Measurements from ENCODE around the gene DIAPH3. TPM values are rescaled to one million over a fixed set of nuclear protein-coding genes. Genes with fewer than 3 reads are reported as not detected.

DIAPH3 gene
- total RNA-seq, 1 donor from 2014 or later: 4.8 TPM

DNA sequence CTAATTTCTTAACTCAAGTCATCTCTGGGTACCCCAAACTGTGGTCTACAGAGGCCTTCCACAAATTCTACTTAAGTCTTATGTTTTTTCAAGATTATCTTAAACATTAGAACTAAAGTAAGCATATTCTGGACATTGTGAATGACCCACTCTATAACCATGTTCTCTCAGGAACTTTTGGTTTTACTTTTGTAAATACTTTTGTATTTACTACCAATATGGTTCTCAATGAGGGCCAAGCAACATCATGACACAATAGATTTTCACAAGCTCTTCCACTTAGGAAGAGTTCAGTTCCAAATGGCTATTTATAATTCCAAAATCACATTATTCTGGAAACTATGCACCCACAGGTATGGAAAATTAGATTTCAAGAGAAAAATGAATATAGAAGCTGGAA lies 10.8 kb downstream of the DIAPH3 start:
- DNase-seq (ENCODE audit: low spot score): no peak

DNA sequence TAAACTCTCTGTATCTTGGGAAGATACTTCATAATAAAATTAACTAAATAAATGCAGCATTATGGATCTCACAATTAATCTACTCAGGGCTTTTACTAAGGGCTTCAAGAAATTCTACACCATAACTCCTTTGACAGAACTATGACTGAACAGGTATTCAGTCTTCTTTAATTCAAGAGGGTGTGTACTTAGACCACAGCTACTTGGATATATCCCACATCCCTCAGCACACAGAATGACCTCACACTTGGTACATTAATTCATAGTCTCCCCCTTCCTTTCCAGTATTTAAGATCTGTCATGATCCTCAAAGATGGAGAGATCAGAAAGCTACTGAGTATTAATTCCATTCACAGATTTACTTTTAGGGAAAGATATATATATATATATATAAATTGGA lies 11.6 kb downstream of the DIAPH3 start:
- DNase-seq (ENCODE audit: low spot score): no peak

DNA sequence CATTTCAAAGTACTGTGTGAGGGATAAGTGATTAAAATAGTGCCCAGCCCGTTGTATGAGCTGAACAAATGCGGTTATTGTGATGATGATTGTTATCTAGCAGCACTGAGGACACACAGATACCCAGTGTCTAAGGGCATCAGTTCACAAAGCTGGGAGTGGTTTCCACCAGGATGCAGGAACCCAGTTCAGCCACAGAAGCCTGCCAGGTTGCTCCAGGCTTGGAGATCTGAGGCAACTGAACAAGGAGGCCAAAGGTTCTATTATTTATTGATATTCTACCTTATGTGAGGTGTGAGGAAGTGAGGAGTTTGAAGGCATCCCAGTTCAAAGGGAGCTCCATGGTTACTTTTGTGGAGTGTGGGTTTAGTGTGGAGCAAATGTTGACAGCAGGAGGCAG lies 13.2 kb downstream of the DIAPH3 start:
- no peak for DNase-seq (ENCODE audit: low spot score)

DNA sequence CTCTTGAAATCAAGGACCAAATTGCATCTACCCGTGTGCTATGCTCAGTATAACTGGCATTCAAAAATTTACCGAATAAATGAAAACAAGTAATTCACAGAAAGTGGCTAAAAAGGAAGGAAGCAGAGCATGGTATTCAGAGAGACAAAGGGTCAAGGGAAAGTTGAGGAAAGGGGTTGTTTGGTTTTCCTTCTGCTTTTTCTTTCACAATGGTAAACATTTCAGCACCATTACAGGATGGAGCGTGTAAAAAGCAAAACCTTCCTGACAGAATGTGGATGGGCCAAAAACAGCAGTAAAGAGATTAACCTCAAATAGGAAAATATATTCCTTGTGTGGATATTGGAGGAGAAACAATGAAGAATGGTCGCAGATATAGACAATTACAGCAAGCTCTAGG lies 14.8 kb downstream of the DIAPH3 start:
- no peak for DNase-seq (ENCODE audit: low spot score)

DNA sequence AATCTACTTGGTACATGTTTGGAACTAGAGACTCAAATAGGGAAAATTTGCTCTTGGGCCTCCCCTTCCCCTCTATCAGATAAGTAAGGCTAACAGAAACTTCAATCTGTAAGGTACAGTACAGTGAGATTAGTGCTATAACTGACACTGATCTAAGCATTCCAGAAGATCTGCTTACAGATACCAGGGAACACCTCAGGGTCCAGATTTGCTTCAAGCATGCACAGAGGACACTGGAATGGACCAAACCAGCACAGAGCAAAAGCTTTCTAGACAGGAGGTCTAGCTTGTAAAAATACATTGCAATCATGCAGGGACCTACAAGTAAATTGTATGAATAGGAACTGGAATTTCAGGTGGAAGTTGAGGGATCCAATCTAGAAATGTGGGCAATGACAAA lies 16.4 kb downstream of the DIAPH3 start:
- DNase-seq (ENCODE audit: low spot score): no peak

DNA sequence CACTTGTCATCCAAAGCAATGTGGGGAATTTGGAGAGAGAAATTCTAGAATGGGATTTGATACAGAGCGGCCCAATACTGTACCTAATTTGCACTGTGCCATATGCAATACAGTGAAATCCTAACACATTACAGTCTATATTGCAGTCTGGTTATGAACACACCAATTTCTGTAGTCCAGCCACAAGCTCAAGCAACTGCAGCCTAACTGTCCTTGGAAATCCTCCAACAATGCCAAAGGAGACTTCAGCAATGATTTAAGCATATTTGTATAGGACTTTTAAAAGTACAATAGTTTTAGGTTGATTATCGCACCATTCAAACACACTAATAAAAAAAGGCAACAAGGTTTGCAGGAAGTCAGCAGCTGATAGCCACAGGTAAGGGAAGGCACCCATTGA lies 17.3 kb downstream of the DIAPH3 start:
- no peak for DNase-seq (ENCODE audit: low spot score)

DNA sequence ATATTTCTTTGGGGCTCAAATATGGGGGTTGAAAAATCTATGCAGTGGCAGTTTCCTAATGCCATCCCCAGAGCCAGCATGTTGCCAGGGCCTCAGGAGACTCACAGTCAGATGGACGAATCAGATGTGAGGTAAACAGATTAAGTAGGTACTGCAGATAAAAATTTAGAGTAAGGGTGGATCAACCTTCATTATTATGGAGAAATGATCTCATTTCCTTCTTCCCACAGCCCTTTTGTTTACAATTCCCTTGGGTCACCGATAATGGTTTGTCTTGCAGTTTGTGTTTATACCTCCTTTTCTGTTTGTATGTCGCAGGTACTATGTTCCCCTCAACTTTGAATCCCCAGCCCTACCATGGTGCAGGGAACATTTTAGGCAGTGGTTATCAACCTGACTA lies 20.0 kb downstream of the DIAPH3 start:
- no peak for DNase-seq (ENCODE audit: low spot score)

DNA sequence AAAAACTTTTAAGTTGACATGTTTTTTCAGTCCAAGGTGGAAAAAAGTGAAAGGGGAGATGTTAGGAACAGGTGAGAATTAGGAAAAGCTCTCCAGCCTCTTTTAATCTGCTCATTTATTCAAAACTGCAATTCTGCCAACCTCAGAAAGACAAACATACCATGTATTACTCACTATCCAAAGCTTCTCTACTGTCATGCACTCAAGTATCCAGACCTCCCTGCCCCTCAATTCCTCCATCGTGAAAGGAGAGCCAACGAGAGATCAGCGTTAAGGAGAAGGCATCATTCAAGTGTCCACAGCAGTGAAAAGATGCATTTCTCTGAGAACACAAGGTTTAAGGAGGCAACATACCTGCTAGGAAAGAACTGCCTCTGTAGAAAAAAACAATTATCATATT lies 24.5 kb downstream of the DIAPH3 start:
- no peak for DNase-seq (ENCODE audit: low spot score)

DNA sequence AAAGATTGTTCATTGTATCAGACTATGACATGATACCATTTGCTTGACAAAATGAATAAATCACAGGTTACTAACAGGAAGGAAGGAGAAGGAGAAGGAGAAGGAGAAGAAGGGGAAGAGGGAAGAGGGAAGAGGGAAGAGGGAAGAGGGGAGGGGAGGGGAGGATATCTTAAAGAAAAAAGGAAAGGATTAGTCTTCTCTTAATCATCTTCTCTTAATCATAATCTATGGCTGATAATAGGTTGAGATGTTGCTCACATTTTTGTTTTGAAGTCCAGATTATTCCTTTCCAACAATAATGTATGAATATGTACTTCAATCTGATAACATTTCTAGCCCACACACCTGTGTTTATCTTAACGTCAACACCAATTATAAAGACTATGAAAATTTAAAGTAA lies 25.1 kb downstream of the DIAPH3 start:
- no peak for DNase-seq (ENCODE audit: low spot score)

DNA sequence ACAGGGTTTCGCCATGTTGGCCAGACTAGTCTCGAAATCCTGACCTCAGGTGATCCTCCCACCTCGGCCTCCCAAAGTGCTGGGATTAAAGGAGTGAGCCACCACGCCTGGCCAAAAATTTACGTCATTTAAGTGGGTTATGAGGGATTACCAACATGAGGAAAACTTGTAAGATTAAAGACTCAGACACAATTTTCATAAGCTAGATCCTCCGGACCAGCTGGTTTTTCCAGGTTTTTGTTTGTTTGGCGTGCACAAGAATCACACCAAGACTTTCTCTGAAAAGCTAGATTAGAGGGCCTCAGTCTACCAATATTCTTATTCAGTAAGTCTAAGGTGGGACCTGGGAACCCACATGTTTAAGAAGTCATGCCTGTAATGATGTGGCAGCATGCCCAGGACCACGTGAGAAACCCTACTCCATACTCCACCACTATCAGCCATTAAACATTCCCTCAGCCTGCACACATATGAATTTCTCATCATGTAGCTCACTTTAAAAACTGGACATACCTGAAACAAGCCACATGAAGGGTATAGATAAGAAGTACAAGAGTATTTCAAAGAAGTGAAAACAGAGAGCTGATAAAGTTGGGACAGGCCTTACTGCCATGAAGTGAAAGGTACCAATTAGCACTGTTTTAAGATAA lies 25.7 kb downstream of the DIAPH3 start:
- DNase-seq (ENCODE audit: low spot score): no peak

DNA sequence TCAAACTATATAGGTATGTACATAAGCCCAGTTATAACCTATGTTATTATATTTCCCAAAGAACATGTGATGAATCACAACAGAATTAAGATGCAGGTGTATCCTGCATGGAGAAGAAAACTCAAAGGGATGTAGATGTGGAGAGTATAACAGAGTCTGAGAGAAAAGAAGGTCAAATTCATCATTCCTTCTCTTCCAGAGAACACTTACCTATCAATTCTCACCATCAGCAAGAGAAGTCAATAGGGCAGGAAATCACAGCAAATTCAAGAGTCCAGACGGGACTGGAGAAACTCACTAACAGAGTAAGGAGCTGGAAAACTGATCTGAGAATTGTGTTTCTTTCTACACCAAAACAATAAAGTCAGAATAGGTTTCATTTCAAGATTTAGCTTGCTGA lies 28.4 kb downstream of the DIAPH3 start:
- DNase-seq (ENCODE audit: low spot score): no peak

DNA sequence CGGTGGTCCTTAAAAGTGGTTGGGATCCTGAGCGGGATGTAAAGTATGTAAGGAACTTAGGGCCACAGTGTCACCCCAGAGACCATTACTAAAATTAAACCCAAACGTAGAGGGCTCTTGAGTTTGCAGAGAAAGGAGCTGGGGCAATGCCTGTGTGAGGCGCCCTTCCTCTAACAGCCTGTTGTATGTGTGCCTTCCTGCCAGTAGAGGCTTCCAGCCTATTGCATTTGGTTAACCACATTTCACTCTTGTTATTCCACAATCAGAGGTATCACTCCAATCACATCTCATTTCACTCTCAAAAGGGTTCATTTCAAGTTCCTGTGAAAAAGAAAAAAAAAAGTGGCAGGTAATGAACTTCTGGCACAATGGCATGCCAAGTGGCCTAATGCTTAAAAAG lies 29.4 kb downstream of the DIAPH3 start:
- DNase-seq (ENCODE audit: low spot score): no peak

DNA sequence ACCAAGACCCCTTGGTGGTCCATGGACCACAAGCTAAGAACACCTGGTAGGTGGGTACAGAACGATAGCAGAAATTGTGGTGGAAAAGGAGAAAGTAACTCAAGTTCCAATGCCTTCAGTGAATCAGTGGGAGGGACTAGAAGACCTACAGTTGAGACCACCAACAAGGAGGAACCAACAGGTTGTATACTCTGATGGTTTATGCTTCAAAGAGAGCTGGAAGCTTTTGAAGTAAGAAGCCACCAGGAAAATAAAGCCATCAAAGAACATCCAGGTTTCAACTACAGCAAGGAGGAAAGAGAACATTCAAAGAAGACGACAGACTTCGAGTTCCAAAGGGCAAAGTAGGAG lies 42.4 kb downstream of the DIAPH3 start:
- DNase-seq (ENCODE audit: low spot score): no peak

DNA sequence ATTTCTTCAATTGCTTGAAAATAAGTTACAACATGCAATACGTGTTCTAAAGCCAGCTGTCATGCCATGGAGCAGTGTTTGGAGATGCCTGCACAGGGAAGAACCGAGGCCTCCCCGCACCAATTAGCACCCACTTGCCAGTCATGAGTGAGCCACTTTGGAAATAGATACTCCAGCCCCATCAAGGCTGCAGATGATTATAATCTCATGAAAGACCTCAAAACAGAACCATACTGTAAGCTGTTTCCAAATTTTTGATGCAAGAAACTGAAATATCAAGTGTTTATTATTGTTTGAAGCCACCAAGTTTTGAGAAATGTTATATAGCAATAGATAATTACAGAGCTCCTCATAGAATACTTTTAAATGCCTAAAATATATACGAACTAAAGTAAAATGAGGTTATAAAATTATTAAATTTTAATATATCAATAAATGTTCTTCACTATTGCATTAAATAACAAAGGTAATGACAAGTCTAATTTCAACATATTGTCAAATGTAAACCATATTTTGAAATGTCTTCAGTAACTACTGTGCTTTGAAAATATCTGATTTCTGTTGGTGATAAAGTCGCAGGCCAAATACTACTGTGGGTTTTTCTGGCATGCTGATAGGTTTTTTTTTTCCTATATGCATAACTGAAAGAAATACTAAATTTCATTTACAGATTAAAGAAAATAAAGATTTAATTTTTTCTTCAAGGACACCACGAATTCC lies 43.0 kb downstream of the DIAPH3 start:
- DNase-seq (ENCODE audit: low spot score): no peak

DNA sequence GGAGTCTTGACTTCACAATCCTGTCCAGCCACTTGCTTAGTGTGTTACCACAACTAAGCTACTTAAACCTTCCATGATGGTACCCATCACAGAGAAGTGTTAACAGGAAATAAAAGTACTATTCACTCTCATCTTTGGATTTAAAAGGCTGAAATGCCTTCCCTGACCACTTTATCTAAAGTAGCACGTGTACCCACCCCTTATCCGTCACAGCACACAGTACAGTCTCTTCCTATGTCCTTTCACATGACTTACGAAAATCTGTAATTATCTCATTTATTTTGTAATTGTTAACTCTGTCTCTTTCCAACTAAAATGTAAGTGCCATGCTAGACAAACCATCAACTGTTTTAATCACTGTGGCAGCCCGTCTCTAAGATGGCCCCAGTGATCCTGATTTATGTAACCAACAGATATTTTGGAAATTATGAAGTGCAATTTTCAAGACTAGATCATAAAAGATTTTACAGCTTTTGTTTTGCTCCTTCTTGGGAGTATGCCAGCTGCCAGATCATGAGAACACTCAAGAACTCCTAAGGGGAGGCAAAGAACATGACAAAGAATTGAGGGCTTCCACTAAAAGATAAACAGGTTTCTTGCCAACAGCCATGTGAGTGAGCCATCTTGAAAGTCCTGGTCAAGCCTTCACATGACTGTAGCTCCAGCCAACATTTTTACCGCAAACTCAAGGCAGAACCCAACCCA lies 44.9 kb downstream of the DIAPH3 start:
- no peak for DNase-seq (ENCODE audit: low spot score)

DNA sequence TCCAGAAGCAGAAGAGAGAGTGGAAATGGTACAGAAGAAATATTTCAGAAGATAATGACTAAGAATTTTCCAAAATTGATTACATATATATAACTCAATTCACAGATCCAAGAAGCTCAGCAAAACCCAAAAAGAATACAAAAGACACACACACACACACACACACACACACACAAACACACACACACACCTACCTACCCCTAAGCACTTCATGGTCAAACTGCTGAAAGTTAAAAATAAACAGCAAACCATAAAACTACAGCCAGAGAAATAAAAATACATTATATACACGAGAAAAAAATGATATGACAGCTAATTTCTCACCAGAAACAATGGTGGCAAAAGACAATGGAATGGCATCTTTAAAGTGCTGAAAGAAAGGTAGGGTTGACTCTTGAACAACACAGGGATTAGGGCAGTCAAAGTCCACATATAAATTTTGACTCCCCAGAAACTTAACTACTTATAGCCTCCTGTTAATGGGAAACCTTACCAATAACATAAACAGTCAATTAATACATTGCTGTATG lies 49.2 kb downstream of the DIAPH3 start:
- no peak for DNase-seq (ENCODE audit: low spot score)

DNA sequence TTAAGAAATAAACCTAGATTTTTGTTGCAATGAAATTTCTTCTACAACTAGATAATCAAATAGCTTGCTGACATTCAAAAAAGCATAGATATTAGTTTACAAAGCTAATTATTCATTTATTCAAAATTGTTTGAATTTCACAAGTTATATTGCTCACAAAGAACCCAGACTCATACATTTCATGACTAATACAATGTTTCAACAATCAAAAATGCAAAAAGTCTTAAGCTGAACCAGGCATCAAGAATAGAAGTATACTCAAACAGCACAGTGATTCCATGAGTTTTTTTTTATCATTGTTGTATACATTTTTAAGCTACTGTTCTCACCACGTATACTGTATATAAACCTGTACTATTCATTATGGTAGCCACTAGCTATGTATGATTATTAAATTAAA lies 51.0 kb downstream of the DIAPH3 start:
- DNase-seq (ENCODE audit: low spot score): no peak

DNA sequence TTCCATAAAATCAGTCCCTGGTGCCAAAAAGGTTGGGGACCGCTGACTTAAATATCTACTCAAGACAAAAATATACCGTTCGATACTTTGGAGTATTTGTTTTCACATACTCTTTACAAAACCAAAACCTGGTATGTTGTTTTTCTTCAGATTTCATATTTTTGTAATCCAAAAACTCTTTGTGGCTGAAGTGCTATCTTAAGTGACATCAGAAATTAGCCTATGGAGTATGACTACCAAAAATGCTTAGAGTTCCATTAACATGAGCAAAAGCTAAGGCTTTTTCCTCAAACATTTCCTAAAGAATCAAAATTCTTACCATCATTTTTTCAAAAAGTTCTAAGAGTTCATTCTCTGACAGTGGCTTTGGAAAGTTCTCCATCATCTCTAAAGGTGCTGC lies 52.0 kb downstream of the DIAPH3 start:
- no peak for DNase-seq (ENCODE audit: low spot score)

DNA sequence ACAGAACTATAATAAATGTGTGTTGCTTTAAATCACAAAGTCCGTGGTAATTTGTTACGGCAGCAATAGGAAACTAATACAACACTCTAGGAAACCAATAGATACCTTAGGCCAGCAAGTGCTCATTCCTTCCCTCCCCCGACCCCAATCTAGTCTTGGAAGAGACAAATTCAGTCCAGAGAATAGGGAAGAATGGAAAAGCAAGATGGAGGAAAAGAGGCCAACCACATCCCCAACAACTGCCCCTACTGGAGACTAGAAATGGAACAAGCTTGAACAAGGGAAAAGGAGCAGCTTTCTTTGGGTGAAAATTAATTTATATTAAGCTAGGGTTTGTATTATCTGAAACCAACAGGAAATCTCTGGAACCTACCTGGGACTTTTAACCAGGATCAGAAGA lies 54.4 kb downstream of the DIAPH3 start:
- DNase-seq (ENCODE audit: low spot score): no peak

DNA sequence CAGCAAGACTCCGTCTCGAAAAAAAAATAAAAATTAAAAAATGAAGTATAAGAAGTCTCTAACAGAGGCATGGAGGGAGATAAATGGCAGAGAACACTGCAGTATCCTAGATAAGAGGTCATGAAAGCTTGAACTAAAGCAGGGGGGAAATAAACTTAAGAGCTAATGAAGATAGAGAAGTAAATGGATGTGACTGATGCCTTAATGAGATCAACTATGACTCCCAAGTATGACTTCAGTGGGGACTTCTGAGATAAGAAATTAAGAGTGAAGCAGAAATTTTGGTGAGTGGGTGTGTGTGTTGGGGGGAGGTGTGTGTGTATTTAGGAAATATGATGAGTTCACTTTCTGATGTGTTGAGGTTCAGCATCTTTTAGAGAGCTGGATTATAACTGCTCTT lies 55.1 kb downstream of the DIAPH3 start:
- no peak for DNase-seq (ENCODE audit: low spot score)

DNA sequence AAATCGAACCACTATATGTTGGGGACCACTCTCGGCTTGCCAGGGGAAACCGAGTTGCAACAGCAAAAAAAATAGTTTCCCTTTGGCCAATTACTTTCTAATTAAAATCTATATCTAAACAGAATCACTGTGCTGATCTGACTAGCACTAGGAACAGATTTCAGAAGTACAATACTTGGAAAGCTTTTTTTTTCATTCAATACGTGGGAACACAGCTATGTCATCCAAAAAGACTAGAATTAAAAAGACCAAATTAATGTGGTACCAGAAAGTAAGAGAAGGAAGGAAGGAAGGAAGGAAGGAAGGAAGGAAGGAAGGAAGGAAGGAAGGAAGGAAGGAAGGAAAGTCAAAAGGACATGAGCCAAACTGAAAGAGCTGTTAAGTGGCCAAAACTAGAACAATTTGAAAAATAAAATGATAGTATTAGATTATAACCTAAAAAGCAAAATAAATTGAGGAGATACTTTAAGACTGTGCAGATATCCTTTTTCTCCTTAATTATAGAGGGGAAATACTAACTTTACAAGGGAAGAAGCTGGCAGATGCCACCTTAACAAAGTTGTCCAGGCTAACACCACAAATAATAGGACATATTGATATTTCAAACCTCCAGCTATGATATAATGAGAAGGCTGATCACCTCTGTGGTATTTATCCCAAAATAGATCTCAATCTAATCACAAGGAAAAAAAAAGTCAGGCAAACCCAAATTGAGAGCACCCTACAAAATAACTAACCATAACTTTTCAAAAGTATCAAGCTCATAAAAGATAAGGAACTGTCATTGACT lies 63.9 kb downstream of the DIAPH3 start:
- DNase-seq (ENCODE audit: low spot score): no peak

DNA sequence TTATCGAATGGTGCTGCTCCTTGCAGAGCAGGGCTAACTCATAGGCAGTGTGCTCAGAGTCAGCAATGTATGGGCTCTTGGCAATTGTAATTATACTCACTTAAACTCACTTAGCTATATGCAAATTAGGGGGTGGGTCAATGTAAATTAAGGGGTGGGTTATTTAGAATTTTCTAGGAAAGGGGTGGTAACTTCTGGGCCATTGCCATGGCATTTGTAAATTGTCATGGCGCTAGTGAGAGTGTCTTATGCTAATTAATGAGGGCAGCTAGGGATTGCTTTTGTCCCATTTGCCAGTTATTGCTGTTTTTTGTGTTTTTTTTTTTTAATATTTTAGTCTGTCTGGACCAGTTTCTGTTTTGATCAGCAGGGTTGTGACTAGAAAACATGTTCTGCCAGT lies 68.4 kb downstream of the DIAPH3 start:
- DNase-seq (ENCODE audit: low spot score): no peak
